Glomerular visceral epithelial cell (primary cell): Measurements from ENCODE around the gene SFMBT2.

ENCODE experiments used
- DNase-seq: peaks from one replicate; pipeline ENCODE4 v3.0.0-alpha.2; 2016; ENCODE audit errors: extremely low spot score

Gene SFMBT2

GRCh38 chr10:7136016-7136415 is 274.8 kb downstream of the SFMBT2 start:
- no peak for DNase-seq

GRCh38 chr10:7135188-7135587 is 275.6 kb downstream of the SFMBT2 start:
- no peak for DNase-seq

- DNase-seq: no peak
Observed at GRCh38 chr10:7134448-7134847, 276.4 kb downstream of the SFMBT2 start.

GRCh38 chr10:7133958-7134357 is 276.9 kb downstream of the SFMBT2 start:
- DNase-seq: no peak

GRCh38 chr10:7133278-7133677 is 277.6 kb downstream of the SFMBT2 start:
- no peak for DNase-seq

GRCh38 chr10:7130191-7130911 is 280.5 kb downstream of the SFMBT2 start:
- no peak for DNase-seq

- no peak for DNase-seq
Observed at GRCh38 chr10:7123774-7124173, 287.1 kb downstream of the SFMBT2 start.

GRCh38 chr10:7122561-7122960 is 288.3 kb downstream of the SFMBT2 start:
- DNase-seq: no peak

- DNase-seq: no peak
Observed at GRCh38 chr10:7121154-7121797, 289.6 kb downstream of the SFMBT2 start.

GRCh38 chr10:7119325-7120015 is 291.4 kb downstream of the SFMBT2 start:
- DNase-seq: no peak

GRCh38 chr10:7117806-7118674 is 292.8 kb downstream of the SFMBT2 start:
- DNase-seq: no peak

- no peak for DNase-seq
Observed at GRCh38 chr10:7117177-7117799, 293.5 kb downstream of the SFMBT2 start.

- DNase-seq: no peak
Observed at GRCh38 chr10:7111561-7111960, 299.3 kb downstream of the SFMBT2 start.

GRCh38 chr10:7111089-7111488 is 299.7 kb downstream of the SFMBT2 start:
- no peak for DNase-seq
